Inflammatory macrophage treated with lipopolysaccharide for 1 hour (primary cell): ENCODE results near the gene ZNF699.
"Not testable (repeated sequence)": the region's sequence is repeated elsewhere in the genome, so short reads cannot be mapped to it uniquely, and the experiment has no call there.

Experiments
- DNase-seq, 2 donors: peaks; one replicate each; pipeline ENCODE4 v3.0.0-alpha.2; 2020 to 2022

ZNF699 gene

DNA sequence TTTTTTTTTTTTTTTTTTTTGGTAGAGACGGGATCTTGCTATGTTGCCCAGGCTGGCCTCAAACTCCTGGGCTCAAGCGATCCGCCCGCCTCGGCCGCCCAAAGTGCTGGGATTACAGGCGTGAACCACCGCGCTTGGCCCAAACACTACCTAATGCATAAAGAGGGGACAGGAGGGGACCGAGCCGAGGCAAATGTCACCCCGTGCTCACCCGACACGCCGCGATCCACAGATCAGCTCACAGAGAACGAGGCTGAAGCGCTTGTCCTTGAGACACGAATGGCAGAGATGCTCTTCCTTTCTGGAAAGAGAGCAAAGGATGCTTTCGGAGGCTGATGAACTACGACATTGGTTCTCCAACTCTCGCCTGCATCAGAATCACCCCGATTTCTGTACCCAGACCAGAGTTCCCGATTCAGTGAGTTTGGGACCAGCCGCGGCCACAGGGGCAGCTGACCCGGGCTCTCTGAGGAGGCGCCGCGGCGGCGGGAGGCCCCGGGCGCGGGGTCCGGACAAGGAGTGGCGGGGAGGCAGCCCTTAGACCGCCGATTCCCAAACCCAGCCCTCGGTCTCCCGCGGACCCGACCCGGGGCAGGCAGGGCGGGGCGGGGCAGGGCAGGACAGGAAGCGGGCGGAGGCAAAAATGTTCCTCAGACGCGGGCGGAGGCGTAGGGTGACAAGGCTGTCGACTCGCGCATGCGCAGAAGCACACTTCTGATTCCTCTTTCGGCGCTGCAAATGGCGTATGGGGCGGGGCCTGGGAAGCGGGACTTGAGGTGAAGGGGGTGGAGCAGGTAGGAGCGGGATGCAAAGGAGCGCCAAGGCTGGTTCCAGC is at the start of gene ZNF699:
ZNF699 (minus strand) TSS at position 700 of the 835 bp plus-strand sequence. CDS start 4,719 bp downstream, outside the sequence.
- peak; percentile 98 to 99 for DNase-seq

DNA sequence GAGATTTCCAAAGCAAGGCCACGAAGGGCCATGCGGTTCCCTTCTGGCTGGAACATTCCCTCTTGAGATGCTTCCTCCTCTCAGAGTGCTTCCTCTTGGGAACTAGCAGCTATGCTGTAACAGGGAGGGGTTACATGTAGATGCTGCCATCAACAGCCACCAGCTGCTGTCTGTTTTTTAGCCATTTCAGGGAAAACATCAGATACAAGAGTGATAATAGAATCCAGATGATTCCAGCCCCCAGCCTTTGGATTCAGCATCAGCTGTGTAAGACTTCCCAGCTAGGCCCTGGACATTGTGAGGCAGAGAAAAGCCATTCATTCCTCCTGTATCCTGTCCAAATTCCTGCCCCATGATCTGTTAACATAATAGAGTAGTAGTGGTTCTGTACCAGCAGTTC is 45.0 kb upstream of the ZNF699 start:
- no peak for DNase-seq

DNA sequence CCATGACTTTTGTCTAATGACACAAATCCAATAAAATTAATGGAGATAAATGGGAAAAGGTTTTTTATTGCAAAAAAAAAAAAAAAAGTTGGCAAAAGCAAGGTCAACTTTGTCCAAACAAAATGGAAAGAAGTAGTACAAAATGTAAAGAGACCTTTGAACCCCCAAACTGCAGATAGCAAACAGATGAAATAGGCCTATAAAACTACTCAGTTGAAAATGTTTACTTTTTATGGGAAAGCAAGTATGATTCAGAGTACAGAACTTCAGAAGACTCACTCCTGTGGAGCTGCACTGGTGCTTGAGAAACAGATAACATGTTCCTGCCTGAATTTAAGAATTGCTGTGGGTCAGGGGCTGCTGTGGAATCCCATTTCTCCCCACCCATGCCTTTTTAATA is 43.4 kb upstream of the ZNF699 start:
- no peak for DNase-seq

DNA sequence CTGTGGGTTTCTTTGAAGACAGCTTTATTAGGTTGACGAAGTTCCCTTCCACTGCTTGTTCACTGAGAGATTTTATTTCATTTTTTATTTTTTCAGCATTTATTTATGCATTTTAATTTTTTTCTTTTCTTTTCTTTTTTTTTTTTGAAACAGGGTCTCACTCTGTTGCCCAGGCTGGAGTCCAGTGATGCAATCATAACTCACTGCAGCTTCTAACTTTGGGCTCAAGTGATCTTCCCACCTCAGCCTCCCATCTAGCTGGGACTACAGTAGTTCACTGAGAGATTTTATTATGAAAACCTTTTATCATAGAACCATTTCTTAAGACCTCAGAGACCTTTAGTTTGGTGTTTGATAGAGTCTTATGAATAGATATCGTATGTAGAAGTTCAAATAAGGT is 42.9 kb upstream of the ZNF699 start:
- DNase-seq, result no peak

DNA sequence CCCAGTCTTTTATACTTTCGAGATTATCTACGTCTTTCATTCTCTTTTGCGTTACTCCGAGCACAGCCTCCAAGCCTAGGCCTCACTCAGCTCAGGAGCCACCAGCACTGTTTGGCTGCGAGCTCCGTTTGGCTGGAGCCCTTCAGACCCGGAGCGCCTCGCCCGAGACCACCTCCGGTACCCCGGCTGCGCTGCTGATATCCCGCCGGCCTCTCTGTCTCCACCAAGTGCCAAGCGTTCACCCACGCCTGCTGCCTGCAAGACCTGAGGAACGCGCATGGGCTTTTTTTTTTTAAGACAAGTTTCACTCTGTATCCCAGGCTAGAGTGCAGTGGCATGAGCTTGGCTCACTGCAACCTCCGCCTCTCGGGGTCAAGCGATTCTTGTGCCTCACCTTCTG is 39.0 kb upstream of the ZNF699 start:
- no peak for DNase-seq

DNA sequence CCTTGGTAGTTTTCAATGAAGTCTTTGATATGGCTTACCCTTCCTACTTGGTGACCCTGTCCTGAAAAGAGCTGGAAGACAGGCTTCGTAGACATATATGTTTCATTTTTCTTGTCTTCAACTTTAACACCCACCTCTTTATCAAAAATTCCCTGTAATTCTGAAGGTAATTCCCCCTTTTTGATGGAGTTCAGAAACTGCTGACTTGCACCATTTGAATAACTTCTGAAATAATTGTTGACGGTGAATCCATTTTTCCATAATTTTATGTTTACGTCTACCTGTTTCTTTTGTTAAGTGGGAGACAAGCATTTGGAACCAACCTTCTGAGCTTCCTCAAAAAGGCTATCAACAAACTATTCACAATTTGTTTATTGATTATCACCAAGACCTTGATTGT is 38.6 kb upstream of the ZNF699 start:
- no peak for DNase-seq

DNA sequence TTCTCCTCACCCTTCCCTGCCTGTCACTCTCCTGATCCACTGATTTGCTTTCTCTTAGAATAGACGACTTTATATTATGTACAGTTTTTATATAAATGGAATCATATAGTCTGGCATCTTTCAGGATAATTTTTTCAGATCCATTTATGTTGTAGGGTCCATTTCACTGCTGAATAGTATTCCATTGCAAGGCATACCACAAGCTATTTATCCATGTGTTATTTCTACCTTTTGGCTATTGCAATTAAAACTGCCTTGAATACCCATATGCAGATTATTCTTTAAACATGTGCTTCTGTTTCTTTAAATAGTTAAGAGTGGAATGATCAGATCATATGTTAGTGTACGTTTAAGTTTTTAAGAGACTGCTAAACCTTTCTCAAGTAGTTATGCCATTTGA is 35.4 kb upstream of the ZNF699 start:
- no peak for DNase-seq

DNA sequence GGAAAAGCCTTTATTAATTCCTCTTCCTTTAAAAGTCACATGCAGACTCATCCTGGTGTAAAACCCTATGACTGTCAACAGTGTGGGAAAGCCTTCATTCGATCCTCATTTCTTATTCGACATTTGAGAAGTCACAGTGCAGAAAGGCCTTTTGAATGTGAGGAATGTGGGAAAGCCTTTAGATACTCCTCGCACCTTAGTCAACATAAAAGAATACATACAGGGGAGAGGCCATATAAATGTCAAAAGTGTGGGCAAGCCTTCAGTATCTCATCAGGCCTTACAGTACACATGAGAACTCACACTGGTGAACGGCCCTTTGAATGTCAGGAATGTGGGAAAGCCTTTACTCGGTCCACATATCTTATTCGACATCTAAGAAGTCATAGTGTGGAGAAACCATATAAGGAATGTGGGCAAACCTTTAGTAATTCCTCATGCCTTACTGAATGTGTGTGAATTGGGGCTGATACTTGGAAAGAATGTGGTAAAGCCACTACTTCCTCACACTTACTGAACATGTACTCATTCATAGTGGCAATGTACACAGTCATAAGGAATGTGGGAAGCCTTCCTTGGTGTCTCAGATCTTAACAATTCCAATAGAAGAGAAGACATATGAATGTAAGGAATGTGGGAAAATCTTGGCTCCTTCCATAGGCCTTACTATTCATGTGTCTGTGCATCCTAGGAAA is 33.1 kb upstream of the ZNF699 start:
- DNase-seq, result peak in 1 of 2 donors; percentile 0

DNA sequence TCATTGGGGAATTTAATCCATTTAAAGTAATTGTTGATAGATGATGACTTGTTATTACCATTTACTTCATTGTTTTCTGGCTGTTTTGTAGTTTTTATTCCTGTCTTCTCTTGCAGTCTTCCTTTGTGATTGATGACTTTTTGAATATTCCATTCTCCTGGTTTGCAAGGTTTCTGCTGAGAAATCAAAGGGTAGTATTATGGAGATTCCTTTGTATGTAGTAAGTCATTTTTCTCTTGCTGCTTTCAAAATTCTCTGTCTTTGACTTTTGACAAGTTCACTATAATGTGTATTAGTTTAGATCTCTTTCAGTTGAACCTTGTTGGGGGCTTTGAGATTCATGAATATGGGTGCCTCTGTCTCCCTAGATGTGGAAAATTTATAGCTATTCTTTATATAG is 20.4 kb upstream of the ZNF699 start:
- DNase-seq, result no peak

DNA sequence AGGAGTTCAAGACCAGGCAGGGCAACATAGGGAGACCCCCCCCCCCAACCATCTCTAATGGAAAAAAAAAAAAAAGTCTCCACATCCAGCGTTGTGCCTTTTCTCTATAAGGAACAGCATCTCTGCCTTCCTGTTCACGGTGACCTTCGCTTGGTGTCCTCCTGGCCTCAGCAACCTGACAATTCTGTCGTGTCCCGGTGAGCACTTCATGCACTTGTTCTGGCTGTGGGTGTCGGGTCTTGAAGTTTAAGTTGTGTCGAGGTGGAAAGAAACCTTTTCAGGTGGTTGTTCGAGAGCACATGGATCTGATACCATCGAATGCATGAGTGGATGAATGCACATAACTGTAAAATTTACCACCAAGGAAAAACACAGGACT is 14.9 kb upstream of the ZNF699 start:
- DNase-seq, result no peak

DNA sequence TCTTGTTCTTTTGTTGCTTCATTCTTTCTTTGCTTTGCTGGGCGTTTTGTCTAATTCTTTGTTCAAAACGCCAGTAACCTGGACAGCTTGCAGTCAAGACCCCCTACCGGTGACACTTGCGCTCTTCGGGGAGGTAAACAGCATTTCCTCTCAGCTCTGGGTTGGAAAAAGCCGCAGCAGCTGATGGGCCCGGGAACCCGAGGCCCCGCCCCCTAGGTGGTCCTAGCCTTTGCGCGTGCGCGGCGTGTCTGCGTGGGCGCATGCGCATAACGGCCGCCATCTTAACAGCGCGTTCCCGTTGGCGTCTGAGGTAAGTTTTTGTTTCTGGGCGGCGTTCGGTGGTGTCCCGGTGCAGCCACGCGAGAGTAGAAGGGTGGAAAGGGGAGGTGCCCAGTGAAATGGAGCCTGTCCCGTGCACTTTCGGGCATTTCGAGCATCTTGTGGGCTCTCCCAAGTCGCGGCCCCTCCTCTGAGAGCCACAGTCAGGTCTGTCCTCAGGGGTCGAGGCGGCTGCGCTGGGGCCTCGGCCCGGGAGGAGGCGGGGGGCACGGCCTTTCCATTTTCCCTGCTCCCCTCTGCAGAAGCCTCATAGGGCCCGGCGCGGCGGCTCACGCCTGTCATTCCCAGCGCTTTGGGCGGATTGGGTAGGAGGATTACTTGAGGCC is 14.4 kb upstream of the ZNF699 start, which contains the start of gene ZNF559:
ZNF559 (plus strand) TSS at position 261 of the 665 bp plus-strand sequence. CDS start 14,371 bp downstream, outside the sequence.
- peak; percentile 94 to 99 for DNase-seq

DNA sequence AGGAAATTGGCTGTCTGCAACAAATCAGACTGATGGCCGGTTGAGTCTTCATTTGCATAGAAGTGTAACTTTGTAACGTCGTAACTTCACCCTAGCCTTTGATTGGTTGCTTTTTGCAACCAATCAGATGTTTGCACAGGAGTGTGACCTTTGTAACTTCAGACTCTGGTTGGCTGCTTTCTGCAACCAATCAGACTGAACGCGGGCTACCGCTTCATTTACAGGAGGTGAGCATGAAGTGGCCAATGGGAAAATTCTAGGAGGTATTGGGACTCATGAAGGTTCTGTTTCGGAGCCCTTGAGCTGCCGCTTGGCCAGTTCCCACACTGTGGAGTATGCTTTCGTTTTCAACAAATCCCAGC is 13.9 kb upstream of the ZNF699 start:
- DNase-seq, result peak; percentile 49 to 73

DNA sequence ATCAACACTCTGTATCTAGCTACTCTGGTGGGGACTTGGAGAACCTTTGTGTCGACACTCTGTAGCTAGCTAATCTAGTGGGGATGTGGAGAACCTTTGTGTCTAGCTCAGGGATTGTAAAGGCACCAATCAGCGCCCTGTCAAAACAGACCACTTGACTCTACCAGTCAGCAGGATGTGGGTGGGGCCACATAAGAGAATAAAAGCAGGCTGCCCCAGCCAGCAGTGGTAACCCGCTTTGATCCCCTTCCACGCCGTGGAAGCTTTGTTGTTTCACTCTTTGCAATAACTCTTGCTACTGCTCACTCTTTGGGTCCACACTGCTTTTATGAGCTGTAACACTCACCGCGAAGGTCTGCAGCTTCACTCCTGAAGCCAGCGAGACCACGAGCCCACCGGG is 12.6 kb upstream of the ZNF699 start:
- DNase-seq, result not testable (repeated sequence)

DNA sequence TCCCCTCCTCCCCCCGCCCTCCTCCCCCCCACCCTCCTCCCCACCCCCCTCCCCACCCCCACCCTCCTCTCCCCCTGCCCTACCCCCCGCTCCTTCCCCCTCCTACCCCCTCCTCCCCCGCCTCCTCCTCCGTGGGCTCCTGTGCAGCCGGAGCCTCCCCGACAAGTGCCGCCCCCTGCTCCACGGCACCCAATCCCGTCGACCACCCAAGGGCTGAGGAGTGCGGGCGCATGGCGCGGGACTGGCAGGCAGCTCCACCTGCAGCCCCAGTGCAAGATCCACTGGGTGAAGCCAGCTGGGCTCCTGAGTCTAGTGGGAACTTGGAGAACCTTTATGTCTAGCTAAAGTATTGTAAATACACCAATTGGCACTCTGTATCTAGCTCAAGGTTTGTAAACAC is 12.1 kb upstream of the ZNF699 start:
- DNase-seq, result not testable (repeated sequence)

DNA sequence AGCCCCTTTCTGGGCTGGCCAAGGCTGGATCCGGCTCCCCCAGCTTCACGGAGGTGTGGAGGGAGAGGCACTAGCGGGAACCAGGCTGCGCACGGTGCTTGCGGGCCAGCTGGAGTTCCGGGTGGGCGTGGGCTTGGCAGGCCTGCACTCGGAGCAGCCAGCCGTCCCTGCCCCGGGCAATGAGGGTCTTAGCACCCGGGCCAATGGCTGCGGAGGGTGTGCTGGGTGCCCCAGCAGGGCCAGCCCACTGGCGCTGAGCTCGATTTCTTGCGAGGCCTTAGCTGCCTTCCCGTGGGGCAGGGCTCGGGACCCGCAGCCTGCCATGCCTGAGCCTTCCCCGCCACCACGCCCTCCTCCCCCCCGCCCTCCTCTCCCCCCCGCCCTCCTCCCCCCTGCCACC is 11.7 kb upstream of the ZNF699 start:
- DNase-seq, result no peak

DNA sequence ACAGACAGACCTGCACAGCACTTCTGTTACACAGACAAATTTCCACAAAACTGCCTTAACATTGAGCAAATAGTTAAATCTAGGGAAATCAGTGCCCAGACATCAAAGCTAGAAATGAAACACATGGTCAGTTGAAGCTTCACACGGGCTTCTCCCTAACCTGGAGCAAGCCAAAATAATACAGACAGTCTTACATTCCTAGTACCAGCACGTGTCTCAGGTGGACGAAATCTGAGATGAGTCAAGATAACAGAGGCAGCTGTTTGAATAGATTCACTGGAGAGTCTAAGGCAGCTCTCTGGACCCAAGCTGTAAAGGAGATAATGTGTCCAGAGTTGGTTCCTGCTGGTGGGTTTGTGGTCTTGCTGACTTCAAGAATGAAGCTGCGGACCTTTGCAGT is 4.1 kb upstream of the ZNF699 start:
- DNase-seq, result no peak

DNA sequence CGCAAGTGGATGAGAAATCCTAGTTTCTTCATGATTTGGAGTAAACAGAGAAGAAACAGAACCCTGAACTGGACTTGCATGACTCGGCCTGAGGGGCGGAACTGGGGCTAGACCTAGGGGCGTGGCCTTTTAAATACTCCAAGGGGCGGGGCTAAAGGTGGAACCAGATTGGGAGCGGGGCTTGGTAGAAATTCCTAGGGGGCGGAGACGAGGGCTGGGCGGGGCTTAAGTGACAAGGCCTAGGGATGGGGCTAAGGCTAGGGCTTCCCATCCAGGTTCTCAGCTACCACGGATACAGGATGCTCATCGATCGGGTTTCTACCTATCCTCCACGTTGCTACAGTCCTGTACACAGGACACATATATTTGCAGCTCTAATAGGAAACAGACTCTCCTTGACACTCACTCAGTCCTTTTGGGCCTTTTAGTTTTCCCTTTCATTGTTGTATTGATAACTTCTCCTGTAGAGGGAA is 372 bp upstream of the ZNF699 start:
- peak; percentile 90 to 98 for DNase-seq

DNA sequence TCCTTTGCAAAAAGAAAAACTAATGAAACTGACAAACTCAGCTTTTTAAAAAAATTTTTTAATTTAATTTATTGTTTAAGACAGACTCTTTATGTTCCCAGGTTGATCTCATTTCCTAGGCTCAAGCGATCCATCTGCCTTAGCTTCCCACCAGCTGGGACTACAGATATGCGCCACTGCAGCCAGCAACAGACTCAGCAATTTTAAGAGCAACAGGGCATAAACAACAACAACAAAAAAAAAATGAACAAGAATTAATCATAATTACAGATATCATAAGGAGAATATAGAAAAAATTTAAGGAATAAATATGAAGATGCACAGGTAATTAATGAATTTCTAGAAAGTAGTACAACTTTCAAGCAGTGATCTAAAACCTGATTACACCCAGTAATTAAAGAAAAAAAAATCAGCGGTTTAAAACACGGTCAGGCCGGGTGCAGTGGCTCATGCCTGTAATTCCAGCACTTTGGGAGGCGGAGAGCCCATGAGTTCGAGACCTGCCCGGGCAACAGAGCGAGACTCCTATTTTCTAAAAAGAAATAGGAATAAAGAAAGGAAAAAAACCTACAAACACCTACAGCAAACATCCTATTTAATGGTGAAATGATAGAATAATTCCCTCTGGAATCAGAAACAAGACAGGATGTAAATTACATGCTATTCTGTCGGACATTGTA is 1.4 kb downstream of the ZNF699 start:
- no peak for DNase-seq

DNA sequence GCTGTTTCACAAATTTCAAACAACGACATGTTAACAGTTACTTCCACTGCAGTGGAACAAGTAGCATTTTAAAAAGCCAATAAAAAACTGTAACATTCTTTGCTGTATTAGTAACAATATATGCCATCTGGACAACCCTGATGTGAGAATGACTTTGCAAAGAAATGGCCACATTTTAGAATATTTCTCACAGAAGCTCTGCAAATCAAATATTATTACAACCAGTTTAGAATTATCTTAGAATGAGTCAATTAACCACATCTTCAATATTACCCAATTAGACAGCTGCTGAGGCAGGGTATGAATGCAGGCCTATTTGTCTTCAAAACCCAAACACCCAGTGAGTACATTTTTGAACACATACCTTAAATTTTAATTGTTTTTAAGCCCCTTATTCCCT is 3.2 kb downstream of the ZNF699 start:
- no peak for DNase-seq

DNA sequence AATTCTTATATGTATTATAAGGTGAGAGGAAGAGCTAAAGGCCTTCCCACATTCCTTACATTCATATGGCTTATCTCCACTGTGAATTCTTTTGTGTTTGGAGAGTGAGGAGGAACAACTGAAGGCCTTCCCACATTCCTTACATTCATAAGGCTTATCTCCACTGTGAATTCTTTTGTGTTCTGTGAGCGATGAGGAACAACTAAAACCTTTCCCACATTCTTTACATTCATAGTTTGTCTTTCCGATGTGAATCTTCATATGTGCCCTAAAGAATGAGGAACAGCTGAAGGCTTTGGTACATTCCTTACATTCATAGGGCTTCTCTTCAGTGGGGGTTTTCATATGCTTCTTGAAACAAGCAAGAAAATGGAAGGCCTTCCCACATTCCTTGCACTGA is 13.3 kb downstream of the ZNF699 start:
- no peak for DNase-seq

DNA sequence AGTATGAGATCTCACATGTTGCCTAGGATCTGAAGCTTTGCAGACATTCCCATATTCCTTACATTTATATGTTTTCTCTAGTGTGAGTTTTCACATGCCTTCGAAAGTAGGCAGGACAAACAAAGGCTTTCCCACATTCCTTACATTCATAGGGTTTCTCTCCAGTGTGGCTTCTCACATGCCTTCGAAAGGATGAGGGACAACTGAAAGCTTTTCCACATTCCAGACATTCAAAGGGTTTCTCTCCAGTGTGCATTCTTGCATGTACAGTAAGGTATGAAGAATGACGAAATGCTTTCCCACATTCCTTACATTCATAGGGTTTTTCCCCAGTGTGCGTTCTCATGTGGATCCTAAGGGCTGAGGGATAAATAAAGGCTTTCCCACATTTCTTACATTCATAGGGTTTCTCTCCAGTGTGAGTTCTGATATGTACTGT is 14.2 kb downstream of the ZNF699 start:
- DNase-seq, result no peak

DNA sequence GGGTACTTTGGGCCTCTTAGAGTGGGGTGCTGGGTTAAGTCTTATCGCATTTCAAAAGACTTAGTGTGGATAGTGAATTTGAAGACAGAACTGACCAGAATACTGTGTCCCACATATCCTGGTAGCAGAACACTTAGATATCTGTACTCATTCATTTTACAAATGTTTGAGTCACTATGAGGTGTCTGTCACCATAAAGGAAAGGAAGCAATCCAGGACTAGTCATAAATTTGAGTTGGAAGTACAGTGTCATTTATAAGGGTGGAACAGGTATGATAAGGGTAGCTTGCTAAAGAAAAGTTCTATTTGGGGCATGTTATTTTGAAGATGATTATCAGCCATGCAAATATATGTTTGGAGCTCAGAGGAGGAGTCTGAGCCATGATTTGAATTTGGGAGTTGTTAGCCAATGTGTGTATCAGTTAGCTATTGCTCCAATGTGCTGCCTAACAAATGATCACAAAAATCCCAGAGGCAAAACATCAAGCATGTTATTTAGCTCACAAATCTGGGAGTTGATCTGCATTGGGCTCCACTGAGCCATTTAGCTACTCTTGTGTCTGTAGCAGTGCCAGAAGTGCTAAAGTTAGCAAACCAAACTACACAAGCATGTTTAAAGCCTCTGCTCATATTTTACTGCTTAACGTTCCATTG is 20.3 kb downstream of the ZNF699 start:
- DNase-seq, result no peak
